Right lobe of liver (tissue), 4 donors: ENCODE measurements around the gene ZIC1.

Source experiments
- POLR2A ChIP-seq: fragments of 450-650 bp; IDR thresholded peaks from one replicate; pipeline ENCODE4 v1.6.1; 2017; ENCODE audit warnings: antibody characterized with exemption, mild to moderate bottlenecking
- TF ChIP-seq, protein P1 (sequence below), 4 donors: fragments of 200-600 bp in 3 of 4; fragments of 450-650 bp in 1 of 4; IDR thresholded peaks; one replicate each; pipeline versions ENCODE4 v1.5.1 to v1.8.0; 2016 to 2022; ENCODE audit warnings: antibody characterized with exemption in 4 of 4, mild to moderate bottlenecking in 2 of 4
- donor health status: DM: no; HTN: no; CAD: no.
- donor health status: DM: no; HTN: no; CAD: no.
- donor health status: DM: no; HTN: yes; CAD: no.

DNA sequence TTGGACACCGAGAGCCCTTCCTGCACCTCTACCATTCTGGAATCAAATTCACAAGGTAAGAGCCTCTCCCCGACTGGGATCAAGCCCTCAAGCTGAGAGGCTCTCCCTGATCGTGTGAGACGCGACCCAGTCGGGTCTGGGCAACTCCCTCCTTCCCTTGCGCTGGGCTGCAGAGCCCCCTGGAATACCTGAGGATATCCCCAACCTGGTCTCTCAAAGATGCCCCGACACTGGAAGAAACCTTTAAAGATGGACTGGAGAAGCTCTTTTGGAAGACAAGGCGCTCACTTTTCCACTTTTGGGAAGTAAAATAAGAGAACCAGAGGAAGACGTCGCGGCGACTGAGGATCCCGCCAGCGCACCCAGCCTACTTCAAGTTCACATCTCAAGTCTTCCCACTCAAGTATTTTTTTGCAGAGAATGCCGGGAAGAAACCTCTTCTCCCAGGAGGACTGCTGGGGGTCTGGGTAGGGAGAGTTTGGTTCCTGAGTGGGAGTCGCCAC, 36.6 kb upstream of the ZIC1 start:
- TF ChIP-seq, protein P1, sequence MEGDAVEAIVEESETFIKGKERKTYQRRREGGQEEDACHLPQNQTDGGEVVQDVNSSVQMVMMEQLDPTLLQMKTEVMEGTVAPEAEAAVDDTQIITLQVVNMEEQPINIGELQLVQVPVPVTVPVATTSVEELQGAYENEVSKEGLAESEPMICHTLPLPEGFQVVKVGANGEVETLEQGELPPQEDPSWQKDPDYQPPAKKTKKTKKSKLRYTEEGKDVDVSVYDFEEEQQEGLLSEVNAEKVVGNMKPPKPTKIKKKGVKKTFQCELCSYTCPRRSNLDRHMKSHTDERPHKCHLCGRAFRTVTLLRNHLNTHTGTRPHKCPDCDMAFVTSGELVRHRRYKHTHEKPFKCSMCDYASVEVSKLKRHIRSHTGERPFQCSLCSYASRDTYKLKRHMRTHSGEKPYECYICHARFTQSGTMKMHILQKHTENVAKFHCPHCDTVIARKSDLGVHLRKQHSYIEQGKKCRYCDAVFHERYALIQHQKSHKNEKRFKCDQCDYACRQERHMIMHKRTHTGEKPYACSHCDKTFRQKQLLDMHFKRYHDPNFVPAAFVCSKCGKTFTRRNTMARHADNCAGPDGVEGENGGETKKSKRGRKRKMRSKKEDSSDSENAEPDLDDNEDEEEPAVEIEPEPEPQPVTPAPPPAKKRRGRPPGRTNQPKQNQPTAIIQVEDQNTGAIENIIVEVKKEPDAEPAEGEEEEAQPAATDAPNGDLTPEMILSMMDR (IDR thresholded peaks at IDR 0.05): no peak
- TF ChIP-seq POLR2A: no peak
